ENCODE data around the gene TREH. TPM values are rescaled to one million over a fixed set of nuclear protein-coding genes. Genes with fewer than 3 reads are reported as not detected.
"Not testable (repeated sequence)": the region's sequence is repeated elsewhere in the genome, so short reads cannot be mapped to it uniquely, and the experiment has no call there.

Gene TREH
- total RNA-seq, 1 experiment from 2014 or later = not detected

GRCh38 chr11:118612378-118612777, 67.1 kb downstream of the TREH start:
- no peaks in the 10 kb centered on the region for H3K27me3 Mint-ChIP-seq (ENCODE audit: insufficient read depth, unreplicated experiment)
- ChIA-PET CTCF (interaction anchor here (0.8 to 3.1 kb wide), 7 partner anchors 10 to 632 kb away, joined by 3 to 17 read pairs (median 4); no protein-coding TSS in a partner anchor), POLR2A (interaction anchor here (0.9 to 2.9 kb wide), 5 partner anchors 9 to 22 kb away, joined by 3 to 17 read pairs (median 4); no protein-coding TSS in a partner anchor)
- H3K27ac Mint-ChIP-seq (ENCODE audit: low read depth, unreplicated experiment) = no peak overlapping the region
- intact Hi-C loops (cut with micrococcal nuclease) = no loop called here
- no peaks in the 10 kb centered on the region for H3K9me3 Mint-ChIP-seq (ENCODE audit: unreplicated experiment)
- H3K4me1 Mint-ChIP-seq (ENCODE audit: insufficient read depth, unreplicated experiment) = peaks cover 15% of the 10 kb centered on the region
- peaks cover 8% of the 10 kb centered on the region for H3K36me3 Mint-ChIP-seq (ENCODE audit: insufficient read depth, unreplicated experiment)
- BruUV-seq (replicated peaks) = no TSS peak
- H3K4me3 Mint-ChIP-seq (ENCODE audit: unreplicated experiment) = no peak overlapping the region
- DNase-seq (ENCODE audit: unreplicated experiment) = no peak
- TF ChIP-seq, protein P1, sequence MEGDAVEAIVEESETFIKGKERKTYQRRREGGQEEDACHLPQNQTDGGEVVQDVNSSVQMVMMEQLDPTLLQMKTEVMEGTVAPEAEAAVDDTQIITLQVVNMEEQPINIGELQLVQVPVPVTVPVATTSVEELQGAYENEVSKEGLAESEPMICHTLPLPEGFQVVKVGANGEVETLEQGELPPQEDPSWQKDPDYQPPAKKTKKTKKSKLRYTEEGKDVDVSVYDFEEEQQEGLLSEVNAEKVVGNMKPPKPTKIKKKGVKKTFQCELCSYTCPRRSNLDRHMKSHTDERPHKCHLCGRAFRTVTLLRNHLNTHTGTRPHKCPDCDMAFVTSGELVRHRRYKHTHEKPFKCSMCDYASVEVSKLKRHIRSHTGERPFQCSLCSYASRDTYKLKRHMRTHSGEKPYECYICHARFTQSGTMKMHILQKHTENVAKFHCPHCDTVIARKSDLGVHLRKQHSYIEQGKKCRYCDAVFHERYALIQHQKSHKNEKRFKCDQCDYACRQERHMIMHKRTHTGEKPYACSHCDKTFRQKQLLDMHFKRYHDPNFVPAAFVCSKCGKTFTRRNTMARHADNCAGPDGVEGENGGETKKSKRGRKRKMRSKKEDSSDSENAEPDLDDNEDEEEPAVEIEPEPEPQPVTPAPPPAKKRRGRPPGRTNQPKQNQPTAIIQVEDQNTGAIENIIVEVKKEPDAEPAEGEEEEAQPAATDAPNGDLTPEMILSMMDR (IDR thresholded peaks at IDR 0.05; ENCODE audit: unreplicated experiment) = no peak

- peaks cover 14% of the 10 kb centered on the region for H3K36me3 Mint-ChIP-seq (ENCODE audit: insufficient read depth, unreplicated experiment)
- CTCF ChIA-PET = interaction anchor here (0.6 to 3.1 kb wide), 11 partner anchors 8 to 471 kb away, joined by 3 to 17 read pairs (median 3); no protein-coding TSS in a partner anchor
- intact Hi-C loops (cut with micrococcal nuclease); DNase-seq (ENCODE audit: unreplicated experiment); H3K27ac Mint-ChIP-seq (ENCODE audit: low read depth, unreplicated experiment); H3K27me3 Mint-ChIP-seq (ENCODE audit: insufficient read depth, unreplicated experiment); BruUV-seq (replicated peaks); H3K4me3 Mint-ChIP-seq (ENCODE audit: unreplicated experiment); H3K9me3 Mint-ChIP-seq (ENCODE audit: unreplicated experiment): not testable (repeated sequence)
- POLR2A ChIA-PET = interaction anchor here (0.9 to 2.5 kb wide), 3 partner anchors 10 to 23 kb away, joined by 3 to 8 read pairs (median 4); no protein-coding TSS in a partner anchor
- H3K4me1 Mint-ChIP-seq (ENCODE audit: insufficient read depth, unreplicated experiment) = peaks cover 20% of the 10 kb centered on the region
These were observed 68.0 kb downstream of the TREH start for GRCh38 chr11:118611433-118611795.

DNA sequence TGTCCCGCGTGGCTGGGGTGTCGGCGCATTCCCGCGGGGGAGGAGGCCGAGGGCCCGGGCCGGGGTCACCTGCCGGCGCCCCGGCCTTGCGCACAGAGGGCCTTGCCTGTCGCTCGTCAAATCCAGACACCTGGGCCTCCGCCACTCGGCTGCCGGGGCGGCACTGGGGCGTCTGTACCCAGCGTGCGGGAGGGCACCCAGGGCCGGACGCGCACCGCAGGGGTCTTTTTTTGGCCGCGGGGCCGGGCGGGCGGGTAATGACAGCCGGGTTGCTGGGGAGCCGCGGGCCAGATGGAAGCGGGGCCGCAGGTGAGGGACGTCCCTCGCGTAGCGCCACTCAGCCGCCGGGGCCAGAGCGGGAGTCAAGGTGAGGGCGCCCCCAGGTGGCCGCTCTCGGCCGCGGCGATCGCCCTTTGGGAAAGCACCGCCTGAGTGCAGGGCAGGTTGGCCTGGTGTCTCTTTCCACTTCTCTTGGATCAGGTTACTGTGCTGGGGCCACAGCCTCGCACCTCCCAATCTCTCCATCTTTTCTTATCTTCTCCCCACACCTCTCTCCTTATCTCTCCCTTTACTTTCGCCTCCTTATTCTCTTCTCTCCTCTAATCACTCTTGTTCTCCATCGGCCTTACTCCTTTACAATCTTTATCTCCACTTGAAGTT, 68.5 kb downstream of the TREH start:
- Mint-ChIP-seq H3K9me3 (ENCODE audit: unreplicated experiment) (no peaks in the 10 kb centered on the region), H3K27ac (ENCODE audit: low read depth, unreplicated experiment) (no peak overlapping the region), H3K36me3 (ENCODE audit: insufficient read depth, unreplicated experiment) (peaks cover 14% of the 10 kb centered on the region), H3K27me3 (ENCODE audit: insufficient read depth, unreplicated experiment) (no peaks in the 10 kb centered on the region), H3K4me3 (ENCODE audit: unreplicated experiment) (no peak overlapping the region), H3K4me1 (ENCODE audit: insufficient read depth, unreplicated experiment) (peaks cover 20% of the 10 kb centered on the region)
- intact Hi-C loops (cut with micrococcal nuclease) = no loop called here
- POLR2A ChIA-PET = interaction anchor here (2.5 kb wide), 1 partner anchor 10 kb away, joined by 8 read pairs; no protein-coding TSS in a partner anchor
- BruUV-seq (replicated peaks) = no TSS peak
- CTCF ChIA-PET = interaction anchor here (0.6 to 3.1 kb wide), 10 partner anchors 7 to 471 kb away, joined by 3 to 17 read pairs (median 4); no protein-coding TSS in a partner anchor
- peak; percentile 58 for DNase-seq (ENCODE audit: unreplicated experiment)
- TF ChIP-seq, protein P1 (IDR thresholded peaks at IDR 0.05; ENCODE audit: unreplicated experiment) = peak; percentile 84

DNA sequence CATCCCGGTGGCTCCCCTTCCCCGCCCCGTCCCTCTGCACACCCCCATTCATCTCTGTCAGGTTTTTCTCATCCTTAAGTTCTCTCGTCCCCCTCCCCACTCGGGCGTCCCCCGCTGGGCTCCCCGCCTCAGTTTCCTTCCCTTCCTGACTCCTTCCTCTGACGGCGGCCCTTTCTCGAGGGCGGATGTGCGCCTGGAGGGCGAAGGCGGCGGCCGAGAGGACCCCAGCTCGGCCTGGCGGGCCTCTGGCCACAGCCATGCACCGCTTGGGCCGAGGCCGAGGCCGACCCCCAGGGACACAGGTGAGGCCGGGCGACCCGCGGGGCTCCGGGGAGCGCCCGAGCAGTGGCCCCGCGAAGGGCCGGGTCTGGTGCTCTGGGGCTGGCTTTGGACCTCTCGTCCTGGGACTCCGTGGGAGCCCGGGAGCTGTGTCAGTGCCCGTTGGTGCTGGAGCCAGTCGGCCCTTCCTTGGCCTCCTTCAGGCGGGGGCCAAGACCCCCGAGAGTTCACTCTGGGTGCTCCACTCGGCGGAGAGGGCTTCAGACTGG, 69.2 kb downstream of the TREH start:
- POLR2A ChIA-PET = interaction anchor here (7.1 kb wide), 1 partner anchor 12 kb away, joined by 113 read pairs; no protein-coding TSS in a partner anchor
- no TSS peak for BruUV-seq (replicated peaks)

More for the DNA sequence above, 69.2 kb downstream of the TREH start:
- Mint-ChIP-seq H3K36me3 (ENCODE audit: insufficient read depth, unreplicated experiment) (peaks cover 14% of the 10 kb centered on the region), H3K9me3 (ENCODE audit: unreplicated experiment) (no peaks in the 10 kb centered on the region), H3K27me3 (ENCODE audit: insufficient read depth, unreplicated experiment) (no peaks in the 10 kb centered on the region), H3K4me3 (ENCODE audit: unreplicated experiment) (no peak overlapping the region), H3K4me1 (ENCODE audit: insufficient read depth, unreplicated experiment) (peaks cover 21% of the 10 kb centered on the region), H3K27ac (ENCODE audit: low read depth, unreplicated experiment) (no peak overlapping the region)
- CTCF ChIA-PET = interaction anchor here (0.7 to 3.1 kb wide), 3 partner anchors 12 to 415 kb away, joined by 3 to 17 read pairs (median 12); no protein-coding TSS in a partner anchor
- DNase-seq (ENCODE audit: unreplicated experiment) = no peak
- intact Hi-C loops (cut with micrococcal nuclease) = no loop called here
- TF ChIP-seq, protein P1 (IDR thresholded peaks at IDR 0.05; ENCODE audit: unreplicated experiment) = no peak
